HG02840 (cell line): Measurements from ENCODE around the gene MED15.
A peak's percentile ranks its signal among the peaks of the same experiment; 100 is the strongest.
"Not testable (repeated sequence)": the region's sequence is repeated elsewhere in the genome, so short reads cannot be mapped to it uniquely, and the experiment has no call there.

Experiments used
- ATAC-seq: cut with Tn5 transposase; IDR thresholded peaks from one replicate; pipeline ENCODE4 v1.9.1; 2021; ENCODE audit warnings: mild to moderate bottlenecking, moderate library complexity, moderate number of reproducible peaks; ENCODE audit not compliant: unreplicated experiment, low FRiP score

The MED15 gene

DNA sequence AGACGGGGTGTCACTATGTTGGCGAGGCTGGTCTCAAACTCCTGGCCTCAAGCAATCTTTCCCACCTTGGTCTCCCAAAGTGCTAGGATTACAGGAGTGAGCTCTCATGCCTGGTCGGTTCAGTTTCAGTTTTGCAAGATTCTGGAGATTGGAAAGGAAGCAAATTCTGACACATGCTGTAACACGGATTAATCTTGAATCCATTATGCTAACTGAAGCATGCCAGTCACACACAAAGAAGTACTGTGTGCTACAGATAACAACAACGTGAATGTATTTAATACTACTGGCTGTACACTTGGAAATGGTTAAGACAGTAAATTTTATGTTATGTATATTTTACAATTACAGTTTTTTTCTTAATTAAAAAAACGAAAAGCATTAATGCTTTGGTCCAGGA lies 107.6 kb downstream of the MED15 start:
- no peak for ATAC-seq

DNA sequence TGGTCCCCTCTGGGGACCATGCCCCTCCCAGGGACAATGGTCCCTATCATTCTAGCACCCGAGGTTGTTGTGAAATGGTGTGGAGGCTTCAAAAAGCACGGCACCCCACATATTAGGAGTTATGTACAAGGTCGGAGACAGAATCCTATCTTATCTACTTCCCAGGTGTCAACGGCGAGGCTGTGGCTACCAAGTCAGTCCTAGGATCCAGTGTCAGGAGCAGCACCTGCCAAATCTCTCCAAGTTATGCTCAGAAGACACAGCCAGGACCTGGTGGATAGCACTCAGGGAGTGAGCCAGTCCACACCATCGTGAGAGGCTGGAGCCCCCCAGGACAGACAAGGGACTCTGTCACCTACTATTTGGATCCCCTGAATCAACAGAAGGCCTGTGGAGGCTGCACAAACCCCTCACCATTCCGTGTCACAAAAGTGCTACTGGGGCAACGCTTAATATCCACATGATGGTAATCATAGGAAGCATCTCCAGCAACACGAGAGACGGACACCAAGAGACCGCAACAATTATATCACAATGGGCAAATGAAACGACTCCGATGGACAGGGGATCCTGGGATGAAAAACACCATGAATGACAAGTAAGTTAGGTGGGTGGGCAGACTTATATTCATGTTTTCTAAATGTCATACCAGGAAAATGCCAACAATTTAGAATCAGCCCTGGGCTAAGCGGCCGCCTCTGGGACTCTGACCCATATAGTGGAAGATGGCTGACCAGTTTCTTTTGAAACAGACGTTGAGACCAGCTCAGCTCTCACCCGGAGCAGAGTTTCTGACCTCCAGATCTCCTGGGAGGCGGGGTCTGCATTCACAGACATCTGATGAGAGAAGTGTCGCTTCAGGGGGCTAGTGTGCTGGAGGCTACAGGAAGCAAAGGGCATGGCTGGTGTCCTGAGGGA lies 108.4 kb downstream of the MED15 start:
- ATAC-seq: no peak

DNA sequence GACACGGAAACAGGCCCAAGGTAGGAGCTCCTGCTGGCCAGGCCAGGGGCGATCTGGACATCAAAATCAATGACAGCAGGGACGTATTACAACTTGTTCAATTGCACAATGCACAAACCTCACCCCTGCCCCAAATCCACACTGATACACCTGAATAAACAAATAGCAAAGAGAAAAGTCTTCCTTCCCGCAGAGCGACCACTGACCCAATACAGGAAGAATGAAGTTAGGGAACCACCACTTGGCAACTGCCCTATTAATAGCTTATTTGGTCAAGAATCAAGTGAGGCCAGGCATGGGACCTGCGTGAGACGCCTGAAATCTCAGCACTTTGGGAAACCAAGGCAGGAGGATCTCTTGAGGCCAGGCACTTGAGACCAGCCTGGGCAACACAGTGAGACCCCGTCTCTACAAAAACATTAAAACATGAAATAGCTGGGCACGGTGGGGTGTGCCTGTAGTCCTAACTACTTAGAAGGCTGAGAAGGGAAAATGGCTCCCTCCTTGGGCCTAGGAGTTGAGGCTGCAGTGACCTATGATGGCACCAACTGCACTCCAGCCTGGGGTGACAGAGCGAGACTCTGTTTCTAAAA lies 109.1 kb downstream of the MED15 start:
- ATAC-seq: no peak

GRCh38 chr22:20618488-20618887 lies 111.1 kb downstream of the MED15 start:
- ATAC-seq: no peak

GRCh38 chr22:20619045-20619892 lies 111.9 kb downstream of the MED15 start:
- no peak for ATAC-seq

DNA sequence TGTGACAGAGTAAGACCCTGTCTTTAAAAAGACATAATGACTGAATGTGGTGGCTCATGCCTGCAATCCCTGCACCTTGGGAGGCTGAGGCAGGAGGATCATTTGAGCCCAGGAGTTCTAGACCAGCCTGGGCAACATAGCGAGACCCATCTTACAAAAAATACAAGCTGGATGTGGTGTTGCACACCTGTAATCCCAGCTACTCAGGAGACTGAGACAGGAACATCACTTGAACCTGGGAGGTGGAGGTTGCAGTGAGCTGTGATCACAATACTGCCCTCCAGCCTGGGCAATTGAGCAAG lies 112.4 kb downstream of the MED15 start:
- not testable (repeated sequence) for ATAC-seq

DNA sequence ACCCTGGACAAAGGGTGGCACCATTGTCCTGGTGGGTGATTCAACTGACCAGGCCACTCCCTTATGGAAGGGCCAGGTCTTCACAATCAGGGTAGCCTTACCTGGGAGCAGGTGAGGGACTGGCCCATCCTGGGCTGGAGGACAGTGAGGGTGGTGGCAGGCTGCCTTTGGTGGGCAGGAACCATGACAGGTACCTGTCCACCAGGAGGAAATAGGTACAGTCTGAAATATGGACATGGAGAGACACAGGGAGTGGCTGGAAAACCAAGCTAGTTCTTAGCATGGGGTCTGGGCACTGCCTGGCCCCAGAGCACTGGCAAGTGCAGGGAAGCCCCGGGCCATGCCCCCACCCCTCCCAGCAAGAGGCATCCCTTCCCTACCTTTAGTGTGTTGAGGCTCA lies 113.8 kb downstream of the MED15 start:
- no peak for ATAC-seq

DNA sequence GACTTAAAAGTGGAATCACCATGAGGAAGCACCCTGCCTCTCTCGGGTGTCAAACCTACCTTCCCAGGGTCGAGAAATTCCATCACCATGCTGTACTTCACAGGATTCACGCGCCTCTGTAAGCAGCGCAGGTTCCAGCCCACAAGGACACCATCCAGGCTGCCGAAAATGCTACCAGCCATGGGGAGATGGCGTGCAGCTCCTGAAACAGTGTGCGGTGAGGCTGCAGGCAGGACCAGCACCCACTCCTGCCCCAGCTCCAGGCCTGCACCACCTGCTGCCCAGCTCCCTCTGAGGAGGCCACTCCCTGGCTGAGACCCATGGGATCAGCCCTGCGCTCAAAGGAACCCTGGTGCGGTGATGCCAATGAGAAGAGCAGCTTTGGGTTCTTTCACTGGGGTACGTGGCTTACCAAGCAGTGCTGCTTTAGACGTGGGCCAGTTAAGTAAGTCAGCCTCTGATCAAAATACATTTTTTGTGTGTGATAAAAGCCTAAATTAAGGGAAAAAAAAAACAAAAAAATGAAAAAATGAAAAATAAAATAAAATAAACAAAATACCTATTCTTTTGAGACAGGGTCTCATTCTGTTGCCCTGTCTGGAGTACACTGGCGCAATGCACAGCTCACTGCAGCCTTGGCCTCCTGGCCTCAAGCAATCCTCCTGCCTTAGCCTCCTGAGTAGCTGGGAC lies 115.4 kb downstream of the MED15 start:
- ATAC-seq: no peak

DNA sequence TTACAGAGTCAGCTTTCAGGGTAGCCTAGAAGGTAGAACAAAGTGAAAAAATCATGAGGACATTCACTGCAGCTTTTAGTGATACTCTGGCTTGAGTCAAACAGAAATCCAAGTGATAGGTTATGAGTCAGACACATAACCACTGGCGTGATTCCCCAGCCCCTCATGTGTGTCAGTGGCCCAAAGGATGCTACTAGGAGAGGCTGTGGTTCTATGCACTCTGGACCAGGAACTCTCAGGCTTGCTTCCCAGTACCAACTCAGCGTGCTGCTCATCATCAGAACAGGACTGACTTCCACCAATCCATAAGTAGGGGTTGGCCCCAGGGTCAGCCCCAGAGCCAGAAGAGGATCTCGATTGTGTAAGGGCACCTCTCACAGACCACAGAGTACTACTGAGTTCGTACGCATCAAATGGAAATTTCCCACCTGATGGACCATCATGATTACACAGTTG lies 116.8 kb downstream of the MED15 start:
- ATAC-seq: peak; percentile 63

DNA sequence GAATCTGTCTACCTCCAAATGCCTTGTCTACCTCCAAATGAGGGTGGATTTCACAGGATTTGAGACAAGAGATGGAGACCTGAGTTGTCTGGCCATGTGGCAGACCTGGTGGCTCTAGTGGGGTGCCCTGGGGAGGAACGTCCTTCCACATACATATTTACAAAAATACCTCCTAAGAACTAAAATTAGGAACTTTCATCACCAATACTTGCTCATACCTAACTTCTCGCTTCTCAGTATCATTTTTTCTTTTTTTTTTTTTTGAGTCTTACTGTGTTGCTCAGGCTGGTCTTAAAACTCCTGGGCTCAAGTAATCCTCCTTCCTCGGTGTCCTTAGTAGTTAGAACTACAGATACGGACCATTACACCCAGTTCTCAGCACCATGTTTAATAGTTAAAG lies 117.9 kb downstream of the MED15 start:
- ATAC-seq: no peak

GRCh38 chr22:20626811-20627210 lies 119.4 kb downstream of the MED15 start:
- ATAC-seq: no peak

- ATAC-seq: no peak
These were observed 120.0 kb downstream of the MED15 start for GRCh38 chr22:20627432-20627831.

DNA sequence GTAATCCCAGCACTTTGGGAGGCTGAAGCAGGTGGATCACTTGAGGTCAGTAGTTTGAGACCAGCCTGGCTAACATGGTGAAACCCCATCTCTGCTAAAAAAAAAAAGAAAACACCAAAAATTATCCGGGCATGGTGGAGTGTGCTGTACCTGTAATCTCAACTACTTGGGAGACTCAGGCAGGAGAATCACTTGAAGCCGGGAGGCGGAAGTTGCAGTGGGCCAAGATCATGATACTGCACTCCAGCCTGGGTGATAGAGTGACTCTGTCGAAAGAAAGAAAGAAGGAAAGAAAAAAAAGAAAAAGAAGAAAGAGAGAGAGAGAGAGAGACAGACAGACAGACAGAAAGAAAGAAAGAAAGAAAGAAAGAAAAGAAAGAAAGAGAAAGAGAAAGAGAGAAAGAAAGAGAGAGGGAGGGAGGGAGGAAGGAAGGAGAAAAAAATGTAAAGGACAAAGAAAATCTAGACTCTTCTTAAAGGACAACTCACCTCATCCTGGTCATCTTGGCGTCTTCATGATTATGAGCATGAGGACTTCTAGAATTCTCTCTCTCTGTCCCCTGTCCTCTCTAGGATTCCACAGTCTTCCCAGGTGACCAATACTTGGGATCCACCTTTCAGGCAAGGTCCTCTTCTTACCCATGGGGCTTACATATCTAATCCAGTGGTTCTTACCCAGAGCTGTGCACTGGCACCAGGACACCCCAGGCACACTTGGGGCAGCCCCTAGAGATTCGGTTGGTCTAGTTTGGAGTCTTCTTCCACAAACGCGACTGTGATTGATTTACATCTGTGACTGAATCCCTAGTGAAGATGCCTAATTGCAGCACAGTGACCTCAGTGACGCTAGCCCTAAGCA lies 120.9 kb downstream of the MED15 start:
- no peak for ATAC-seq

DNA sequence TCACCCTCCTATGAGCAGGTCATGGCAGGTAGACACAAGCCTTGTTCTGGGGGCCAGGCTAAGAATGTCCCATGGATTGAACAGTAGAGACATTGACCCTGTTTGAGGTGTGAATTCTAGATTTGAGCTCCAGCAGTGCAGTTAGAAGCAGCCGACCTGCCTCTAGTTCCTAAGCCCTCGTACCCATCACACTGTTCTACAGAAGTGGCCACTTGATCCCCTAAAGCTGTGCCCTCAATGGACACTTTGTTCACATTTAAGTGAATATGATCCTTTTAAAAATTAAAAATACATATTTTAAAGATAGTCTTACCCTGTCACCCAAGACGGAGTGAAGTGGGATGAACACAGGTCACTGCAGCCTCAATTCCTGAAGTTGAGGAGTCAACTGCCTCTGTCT lies 122.0 kb downstream of the MED15 start:
- ATAC-seq: no peak

- no peak for ATAC-seq
These were observed 123.6 kb downstream of the MED15 start for GRCh38 chr22:20630873-20631617.

- no peak for ATAC-seq
These were observed 124.7 kb downstream of the MED15 start for GRCh38 chr22:20632082-20632481.

- no peak for ATAC-seq
These were observed 125.1 kb downstream of the MED15 start for GRCh38 chr22:20632518-20632917.

- no peak for ATAC-seq
These were observed 127.3 kb downstream of the MED15 start for GRCh38 chr22:20634560-20635226.

GRCh38 chr22:20635227-20635591 lies 127.8 kb downstream of the MED15 start:
- no peak for ATAC-seq
